ENCODE results near the gene ADAMTS12.

Gene ADAMTS12

GRCh38 chr5:33806738-33807442 is 84.9 kb downstream of the ADAMTS12 start:
- DNase-seq (ENCODE audit: low spot score): no peak

GRCh38 chr5:33801292-33801691 is 90.5 kb downstream of the ADAMTS12 start:
- DNase-seq (ENCODE audit: low spot score): no peak

- no peak for DNase-seq (ENCODE audit: low spot score)
Measured at GRCh38 chr5:33800241-33800950, 91.4 kb downstream of the ADAMTS12 start.

- no peak for DNase-seq (ENCODE audit: low spot score)
Measured at GRCh38 chr5:33795496-33795895, 96.3 kb downstream of the ADAMTS12 start.

GRCh38 chr5:33794550-33795181 is 97.1 kb downstream of the ADAMTS12 start:
- no peak for DNase-seq (ENCODE audit: low spot score)

- no peak for DNase-seq (ENCODE audit: low spot score)
Measured at GRCh38 chr5:33793836-33794549, 97.8 kb downstream of the ADAMTS12 start.

- no peak for DNase-seq (ENCODE audit: low spot score)
Measured at GRCh38 chr5:33793276-33793675, 98.5 kb downstream of the ADAMTS12 start.

GRCh38 chr5:33792559-33792958 is 99.2 kb downstream of the ADAMTS12 start:
- DNase-seq (ENCODE audit: low spot score): no peak

GRCh38 chr5:33789567-33789957 is 102.2 kb downstream of the ADAMTS12 start:
- no peak for DNase-seq (ENCODE audit: low spot score)

- DNase-seq (ENCODE audit: low spot score): no peak
Measured at GRCh38 chr5:33788922-33789566, 102.7 kb downstream of the ADAMTS12 start.

- no peak for DNase-seq (ENCODE audit: low spot score)
Measured at GRCh38 chr5:33785571-33785970, 106.2 kb downstream of the ADAMTS12 start.

- DNase-seq (ENCODE audit: low spot score): no peak
Measured at GRCh38 chr5:33781286-33781685, 110.5 kb downstream of the ADAMTS12 start.

- no peak for DNase-seq (ENCODE audit: low spot score)
Measured at GRCh38 chr5:33776151-33776660, 115.6 kb downstream of the ADAMTS12 start.

- DNase-seq (ENCODE audit: low spot score): no peak
Measured at GRCh38 chr5:33774341-33774740, 117.4 kb downstream of the ADAMTS12 start.

- no peak for DNase-seq (ENCODE audit: low spot score)
Measured at GRCh38 chr5:33772380-33772897, 119.4 kb downstream of the ADAMTS12 start.

GRCh38 chr5:33769968-33770367 is 121.8 kb downstream of the ADAMTS12 start:
- no peak for DNase-seq (ENCODE audit: low spot score)

GRCh38 chr5:33769196-33769595 is 122.6 kb downstream of the ADAMTS12 start:
- DNase-seq (ENCODE audit: low spot score): no peak

- no peak for DNase-seq (ENCODE audit: low spot score)
Measured at GRCh38 chr5:33766023-33766422, 125.8 kb downstream of the ADAMTS12 start.

- DNase-seq (ENCODE audit: low spot score): no peak
Measured at GRCh38 chr5:33764786-33765185, 127.0 kb downstream of the ADAMTS12 start.

- no peak for DNase-seq (ENCODE audit: low spot score)
Measured at GRCh38 chr5:33763435-33763834, 128.4 kb downstream of the ADAMTS12 start.

GRCh38 chr5:33762859-33763258 is 128.9 kb downstream of the ADAMTS12 start:
- no peak for DNase-seq (ENCODE audit: low spot score)

GRCh38 chr5:33761139-33761538 is 130.7 kb downstream of the ADAMTS12 start:
- no peak for DNase-seq (ENCODE audit: low spot score)

All from CD4-positive, alpha-beta T cell treated with Interleukin-6 at 100 ng/mL for 8 hours (primary cell).